ENCODE results near the gene PPARGC1A. TPM values are rescaled to one million over a fixed set of nuclear protein-coding genes. Genes with fewer than 3 reads are reported as not detected.

PPARGC1A gene
- total and polyA plus RNA-seq, 2 experiments from 2014 or later, result 0.76 to 3.3 TPM

DNA sequence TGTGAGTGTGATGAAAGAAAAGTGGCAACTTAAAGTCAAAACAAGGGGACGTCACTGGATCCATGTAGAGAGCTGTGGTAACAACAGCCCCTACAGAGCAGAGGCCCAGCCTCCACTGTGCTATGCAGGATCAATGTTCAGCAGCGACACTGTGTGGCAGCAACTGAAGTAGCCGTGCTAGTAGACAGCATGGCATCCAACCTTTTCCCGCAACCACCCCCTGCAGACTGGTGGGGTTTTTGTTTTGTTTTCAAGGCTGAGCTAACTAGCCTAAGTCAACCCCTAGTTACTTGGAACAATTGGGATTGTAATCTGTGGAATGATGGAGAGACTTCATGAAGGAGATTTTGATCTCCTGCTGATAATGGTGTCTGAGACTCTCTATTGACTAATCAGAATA, 44.4 kb upstream of the PPARGC1A start:
- peaks cover 57% of the 10 kb centered on the region for H3K4me1 Mint-ChIP-seq
- Histone ChIP-seq H3K27me3 (ENCODE audit: insufficient read depth) (no peaks in the 10 kb centered on the region), H3K36me3 (ENCODE audit: insufficient read depth) (no peaks in the 10 kb centered on the region), H3F3A (replicated peaks; ENCODE audit: low read depth) (no peaks in the 10 kb centered on the region), H3K4me3 (no peak overlapping the region), H4K20me1 (replicated peaks; ENCODE audit: insufficient read depth) (no peaks in the 10 kb centered on the region), H3K4me2 (peak overlapping the region; percentile 46; the same call in 1 of the 2 replicates), H3K27ac (ENCODE audit: low read depth) (no peak overlapping the region), H3K9me2 (ENCODE audit: insufficient read depth) (peaks cover 11% of the 10 kb centered on the region), H2AFZ (no peak overlapping the region), H3K4me1 (ENCODE audit: insufficient read depth) (peaks cover 41% of the 10 kb centered on the region), H3K79me2 (replicated peaks; ENCODE audit: insufficient read depth) (no peaks in the 10 kb centered on the region)
- peaks cover 4% of the 10 kb centered on the region for H3K27me3 Mint-ChIP-seq (ENCODE audit: insufficient read depth, low read depth, poor library complexity)
- no peak overlapping the region for H3K27ac Mint-ChIP-seq
- TF ChIP-seq, protein P1, sequence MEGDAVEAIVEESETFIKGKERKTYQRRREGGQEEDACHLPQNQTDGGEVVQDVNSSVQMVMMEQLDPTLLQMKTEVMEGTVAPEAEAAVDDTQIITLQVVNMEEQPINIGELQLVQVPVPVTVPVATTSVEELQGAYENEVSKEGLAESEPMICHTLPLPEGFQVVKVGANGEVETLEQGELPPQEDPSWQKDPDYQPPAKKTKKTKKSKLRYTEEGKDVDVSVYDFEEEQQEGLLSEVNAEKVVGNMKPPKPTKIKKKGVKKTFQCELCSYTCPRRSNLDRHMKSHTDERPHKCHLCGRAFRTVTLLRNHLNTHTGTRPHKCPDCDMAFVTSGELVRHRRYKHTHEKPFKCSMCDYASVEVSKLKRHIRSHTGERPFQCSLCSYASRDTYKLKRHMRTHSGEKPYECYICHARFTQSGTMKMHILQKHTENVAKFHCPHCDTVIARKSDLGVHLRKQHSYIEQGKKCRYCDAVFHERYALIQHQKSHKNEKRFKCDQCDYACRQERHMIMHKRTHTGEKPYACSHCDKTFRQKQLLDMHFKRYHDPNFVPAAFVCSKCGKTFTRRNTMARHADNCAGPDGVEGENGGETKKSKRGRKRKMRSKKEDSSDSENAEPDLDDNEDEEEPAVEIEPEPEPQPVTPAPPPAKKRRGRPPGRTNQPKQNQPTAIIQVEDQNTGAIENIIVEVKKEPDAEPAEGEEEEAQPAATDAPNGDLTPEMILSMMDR (conservative IDR thresholded peaks at IDR 0.05; ENCODE audit: low read depth in 2 of 2), result peak; percentile 22 to 52; a peak in 3 of 4 replicates
- TF ChIP-seq, protein P2, sequence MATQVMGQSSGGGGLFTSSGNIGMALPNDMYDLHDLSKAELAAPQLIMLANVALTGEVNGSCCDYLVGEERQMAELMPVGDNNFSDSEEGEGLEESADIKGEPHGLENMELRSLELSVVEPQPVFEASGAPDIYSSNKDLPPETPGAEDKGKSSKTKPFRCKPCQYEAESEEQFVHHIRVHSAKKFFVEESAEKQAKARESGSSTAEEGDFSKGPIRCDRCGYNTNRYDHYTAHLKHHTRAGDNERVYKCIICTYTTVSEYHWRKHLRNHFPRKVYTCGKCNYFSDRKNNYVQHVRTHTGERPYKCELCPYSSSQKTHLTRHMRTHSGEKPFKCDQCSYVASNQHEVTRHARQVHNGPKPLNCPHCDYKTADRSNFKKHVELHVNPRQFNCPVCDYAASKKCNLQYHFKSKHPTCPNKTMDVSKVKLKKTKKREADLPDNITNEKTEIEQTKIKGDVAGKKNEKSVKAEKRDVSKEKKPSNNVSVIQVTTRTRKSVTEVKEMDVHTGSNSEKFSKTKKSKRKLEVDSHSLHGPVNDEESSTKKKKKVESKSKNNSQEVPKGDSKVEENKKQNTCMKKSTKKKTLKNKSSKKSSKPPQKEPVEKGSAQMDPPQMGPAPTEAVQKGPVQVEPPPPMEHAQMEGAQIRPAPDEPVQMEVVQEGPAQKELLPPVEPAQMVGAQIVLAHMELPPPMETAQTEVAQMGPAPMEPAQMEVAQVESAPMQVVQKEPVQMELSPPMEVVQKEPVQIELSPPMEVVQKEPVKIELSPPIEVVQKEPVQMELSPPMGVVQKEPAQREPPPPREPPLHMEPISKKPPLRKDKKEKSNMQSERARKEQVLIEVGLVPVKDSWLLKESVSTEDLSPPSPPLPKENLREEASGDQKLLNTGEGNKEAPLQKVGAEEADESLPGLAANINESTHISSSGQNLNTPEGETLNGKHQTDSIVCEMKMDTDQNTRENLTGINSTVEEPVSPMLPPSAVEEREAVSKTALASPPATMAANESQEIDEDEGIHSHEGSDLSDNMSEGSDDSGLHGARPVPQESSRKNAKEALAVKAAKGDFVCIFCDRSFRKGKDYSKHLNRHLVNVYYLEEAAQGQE (IDR thresholded peaks at IDR 0.05; ENCODE audit: unreplicated experiment), result no peak
- no peak for TF ChIP-seq ZNF331 (CRISPR knock-in tag; IDR thresholded peaks at IDR 0.05; ENCODE audit: low read depth)
- no peak for TF ChIP-seq STAT1 (IDR thresholded peaks at IDR 0.05; ENCODE audit: unreplicated experiment)
- TF ChIP-seq EZH2phosphoT487 (IDR thresholded peaks at IDR 0.05; ENCODE audit: unreplicated experiment), result no peak
- TF ChIP-seq POLR2AphosphoS5 (IDR thresholded peaks at IDR 0.05; ENCODE audit: low read depth), result no peak
- TF ChIP-seq, protein P3, sequence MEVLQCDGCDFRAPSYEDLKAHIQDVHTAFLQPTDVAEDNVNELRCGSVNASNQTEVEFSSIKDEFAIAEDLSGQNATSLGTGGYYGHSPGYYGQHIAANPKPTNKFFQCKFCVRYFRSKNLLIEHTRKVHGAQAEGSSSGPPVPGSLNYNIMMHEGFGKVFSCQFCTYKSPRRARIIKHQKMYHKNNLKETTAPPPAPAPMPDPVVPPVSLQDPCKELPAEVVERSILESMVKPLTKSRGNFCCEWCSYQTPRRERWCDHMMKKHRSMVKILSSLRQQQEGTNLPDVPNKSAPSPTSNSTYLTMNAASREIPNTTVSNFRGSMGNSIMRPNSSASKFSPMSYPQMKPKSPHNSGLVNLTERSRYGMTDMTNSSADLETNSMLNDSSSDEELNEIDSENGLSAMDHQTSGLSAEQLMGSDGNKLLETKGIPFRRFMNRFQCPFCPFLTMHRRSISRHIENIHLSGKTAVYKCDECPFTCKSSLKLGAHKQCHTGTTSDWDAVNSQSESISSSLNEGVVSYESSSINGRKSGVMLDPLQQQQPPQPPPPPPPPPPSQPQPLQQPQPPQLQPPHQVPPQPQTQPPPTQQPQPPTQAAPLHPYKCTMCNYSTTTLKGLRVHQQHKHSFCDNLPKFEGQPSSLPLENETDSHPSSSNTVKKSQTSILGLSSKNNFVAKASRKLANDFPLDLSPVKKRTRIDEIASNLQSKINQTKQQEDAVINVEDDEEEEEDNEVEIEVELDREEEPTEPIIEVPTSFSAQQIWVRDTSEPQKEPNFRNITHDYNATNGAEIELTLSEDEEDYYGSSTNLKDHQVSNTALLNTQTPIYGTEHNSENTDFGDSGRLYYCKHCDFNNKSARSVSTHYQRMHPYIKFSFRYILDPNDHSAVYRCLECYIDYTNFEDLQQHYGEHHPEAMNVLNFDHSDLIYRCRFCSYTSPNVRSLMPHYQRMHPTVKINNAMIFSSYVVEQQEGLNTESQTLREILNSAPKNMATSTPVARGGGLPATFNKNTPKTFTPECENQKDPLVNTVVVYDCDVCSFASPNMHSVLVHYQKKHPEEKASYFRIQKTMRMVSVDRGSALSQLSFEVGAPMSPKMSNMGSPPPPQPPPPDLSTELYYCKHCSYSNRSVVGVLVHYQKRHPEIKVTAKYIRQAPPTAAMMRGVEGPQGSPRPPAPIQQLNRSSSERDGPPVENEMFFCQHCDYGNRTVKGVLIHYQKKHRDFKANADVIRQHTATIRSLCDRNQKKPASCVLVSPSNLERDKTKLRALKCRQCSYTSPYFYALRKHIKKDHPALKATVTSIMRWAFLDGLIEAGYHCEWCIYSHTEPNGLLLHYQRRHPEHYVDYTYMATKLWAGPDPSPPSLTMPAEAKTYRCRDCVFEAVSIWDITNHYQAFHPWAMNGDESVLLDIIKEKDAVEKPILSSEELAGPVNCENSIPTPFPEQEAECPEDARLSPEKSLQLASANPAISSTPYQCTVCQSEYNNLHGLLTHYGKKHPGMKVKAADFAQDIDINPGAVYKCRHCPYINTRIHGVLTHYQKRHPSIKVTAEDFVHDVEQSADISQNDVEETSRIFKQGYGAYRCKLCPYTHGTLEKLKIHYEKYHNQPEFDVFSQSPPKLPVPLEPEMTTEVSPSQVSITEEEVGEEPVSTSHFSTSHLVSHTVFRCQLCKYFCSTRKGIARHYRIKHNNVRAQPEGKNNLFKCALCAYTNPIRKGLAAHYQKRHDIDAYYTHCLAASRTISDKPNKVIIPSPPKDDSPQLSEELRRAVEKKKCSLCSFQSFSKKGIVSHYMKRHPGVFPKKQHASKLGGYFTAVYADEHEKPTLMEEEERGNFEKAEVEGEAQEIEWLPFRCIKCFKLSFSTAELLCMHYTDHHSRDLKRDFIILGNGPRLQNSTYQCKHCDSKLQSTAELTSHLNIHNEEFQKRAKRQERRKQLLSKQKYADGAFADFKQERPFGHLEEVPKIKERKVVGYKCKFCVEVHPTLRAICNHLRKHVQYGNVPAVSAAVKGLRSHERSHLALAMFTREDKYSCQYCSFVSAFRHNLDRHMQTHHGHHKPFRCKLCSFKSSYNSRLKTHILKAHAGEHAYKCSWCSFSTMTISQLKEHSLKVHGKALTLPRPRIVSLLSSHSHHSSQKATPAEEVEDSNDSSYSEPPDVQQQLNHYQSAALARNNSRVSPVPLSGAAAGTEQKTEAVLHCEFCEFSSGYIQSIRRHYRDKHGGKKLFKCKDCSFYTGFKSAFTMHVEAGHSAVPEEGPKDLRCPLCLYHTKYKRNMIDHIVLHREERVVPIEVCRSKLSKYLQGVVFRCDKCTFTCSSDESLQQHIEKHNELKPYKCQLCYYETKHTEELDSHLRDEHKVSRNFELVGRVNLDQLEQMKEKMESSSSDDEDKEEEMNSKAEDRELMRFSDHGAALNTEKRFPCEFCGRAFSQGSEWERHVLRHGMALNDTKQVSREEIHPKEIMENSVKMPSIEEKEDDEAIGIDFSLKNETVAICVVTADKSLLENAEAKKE (CRISPR knock-in tag; IDR thresholded peaks at IDR 0.05), result 0 out of 2 replicates have a peak, but pooled peaks have one; percentile 3
- no peak for TF ChIP-seq CREB1 (CRISPR knock-in tag; IDR thresholded peaks at IDR 0.05; ENCODE audit: low read depth)
- TF ChIP-seq EZH2 (IDR thresholded peaks at IDR 0.05; ENCODE audit: low read depth, unreplicated experiment), result no peak
- no peak for TF ChIP-seq NANOG (IDR thresholded peaks at IDR 0.05; ENCODE audit: borderline replicate concordance)
- no peak for TF ChIP-seq JUNB (IDR thresholded peaks at IDR 0.05; ENCODE audit: unreplicated experiment)
- TF ChIP-seq ZNF114 (CRISPR knock-in tag; IDR thresholded peaks at IDR 0.05), result no peak
- TF ChIP-seq, protein P4, sequence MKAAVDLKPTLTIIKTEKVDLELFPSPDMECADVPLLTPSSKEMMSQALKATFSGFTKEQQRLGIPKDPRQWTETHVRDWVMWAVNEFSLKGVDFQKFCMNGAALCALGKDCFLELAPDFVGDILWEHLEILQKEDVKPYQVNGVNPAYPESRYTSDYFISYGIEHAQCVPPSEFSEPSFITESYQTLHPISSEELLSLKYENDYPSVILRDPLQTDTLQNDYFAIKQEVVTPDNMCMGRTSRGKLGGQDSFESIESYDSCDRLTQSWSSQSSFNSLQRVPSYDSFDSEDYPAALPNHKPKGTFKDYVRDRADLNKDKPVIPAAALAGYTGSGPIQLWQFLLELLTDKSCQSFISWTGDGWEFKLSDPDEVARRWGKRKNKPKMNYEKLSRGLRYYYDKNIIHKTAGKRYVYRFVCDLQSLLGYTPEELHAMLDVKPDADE (IDR thresholded peaks at IDR 0.05), result no peak
- peak; percentile 39 for ATAC-seq
- 0 out of 3 replicates have a peak, but pooled peaks cover 4% of the 10 kb centered on the region for H3K36me3 Mint-ChIP-seq (ENCODE audit: low read depth)
- DNase-seq (ENCODE audit: low spot score), result peak; percentile 36
- H3K4me3 Mint-ChIP-seq, result no peak overlapping the region
- H3K9me3 Mint-ChIP-seq, result peaks cover 4% of the 10 kb centered on the region; the same call in 1 of the 3 replicates
